Spleen (tissue), 11 donors: ENCODE results near the gene DPF3. TPM values are rescaled to one million over a fixed set of nuclear protein-coding genes. Genes with fewer than 3 reads are reported as not detected.

Experiments used
- DNase-seq: peaks from one replicate; pipeline ENCODE4 v3.0.0-alpha.2; 2020
- H3K27ac ChIP-seq, 8 donors: fragments of 200-600 bp; sonication (generic) in 7 of 8; 1 replicate in 4 of 8; 2 replicates in 4 of 8; pipeline versions ENCODE4 v1.5.0 to v1.8.0; 2016 to 2021; ENCODE audit warnings: inconsistent platforms in 4 of 8, mild to moderate bottlenecking in 4 of 8, moderate library complexity in 1 of 8
- H3K27me3 ChIP-seq, 7 donors: fragments of 200-600 bp; sonication (generic) in 6 of 7; replicated peaks in 1 of 7; 1 replicate in 4 of 7; 2 replicates in 3 of 7; pipeline versions ENCODE4 v1.5.0 to v1.8.0; 2016 to 2021; ENCODE audit warnings: inconsistent platforms in 3 of 7, mild to moderate bottlenecking in 1 of 7
- H3K36me3 ChIP-seq, 6 donors: fragments of 200-600 bp; sonication (generic) in 5 of 6; 1 replicate in 4 of 6; 2 replicates in 2 of 6; pipeline versions ENCODE4 v1.5.0 to v1.8.0; 2016 to 2021; ENCODE audit warnings: inconsistent platforms in 2 of 6
- H3K4me1 ChIP-seq, 6 donors: fragments of 200-600 bp; sonication (generic) in 5 of 6; 1 replicate in 3 of 6; 2 replicates in 3 of 6; pipeline versions ENCODE4 v1.5.0 to v1.8.0; 2016 to 2021; ENCODE audit warnings: inconsistent platforms in 3 of 6
- H3K4me3 ChIP-seq, 8 donors: fragments of 200-600 bp; sonication (generic) in 7 of 8; 1 replicate in 4 of 8; 2 replicates in 4 of 8; pipeline versions ENCODE4 v1.5.0 to v1.8.0; 2016 to 2021; ENCODE audit warnings: inconsistent platforms in 4 of 8, mild to moderate bottlenecking in 4 of 8, moderate library complexity in 2 of 8
- H3K9me3 ChIP-seq, 8 donors: fragments of 200-600 bp; sonication (generic) in 7 of 8; 1 replicate in 4 of 8; 2 replicates in 4 of 8; pipeline versions ENCODE4 v1.5.0 to v1.8.0; 2016 to 2021; ENCODE audit warnings: inconsistent platforms in 4 of 8
- CTCF ChIP-seq, 11 experiments: fragments of 200-600 bp in 7 of 11; fragments of 450-650 bp in 4 of 11; sonication (generic) in 4 of 11; IDR thresholded peaks in 8 of 11; conservative IDR thresholded peaks in 3 of 11; 1 replicate in 7 of 11; 2 replicates in 4 of 11; pipeline versions ENCODE4 v1.4.0 to v1.8.0; 2016 to 2021; ENCODE audit warnings: antibody characterized with exemption in 11 of 11, inconsistent platforms in 4 of 11, mild to moderate bottlenecking in 1 of 11
- POLR2A ChIP-seq, 3 donors: fragments of 450-650 bp; IDR thresholded peaks; one replicate each; pipeline ENCODE4 v1.5.1; 2017; ENCODE audit warnings: antibody characterized with exemption in 3 of 3, mild to moderate bottlenecking in 1 of 3
- POLR2AphosphoS5 ChIP-seq, 3 donors: sonication (generic); formaldehyde crosslinking; IDR thresholded peaks; one replicate each; pipeline ENCODE4 v1.5.1; 2017; ENCODE audit warnings: antibody characterized with exemption in 3 of 3
- WGBS, 5 donors: extraction: QIAGEN DNeasy Blood & Tissue Kit in 3 of 5; methylation state at CpG; one replicate each; pipeline versions ENCODE4 v1.1.5 to v1.1.7; 2013 to 2018; 5-methylcytosine and 5-hydroxymethylcytosine counted together
- intact Hi-C: fragments of 100-400 bp; cut with DNase I; formaldehyde crosslinking; loops from one replicate; pipeline ENCODE4 v1.15.0; 2023; ENCODE audit warnings: low total_unique reads
- polyA plus RNA-seq, 3 donors: library from polyadenylated mRNA; stranded (reverse); fragments of 200-250 nt; gene quantifications; one replicate each; pipeline ENCODE4 v1.2.1, GENCODE V29; 2013
- total RNA-seq, 7 donors: library from RNA; depleted of rRNA in 3 of 7; stranded (reverse); fragments of >200 nt in 3 of 7; fragmentation: NEBNext Ultra II Directional in 4 of 7; extraction: Animal tissue kit (Norgen Biotek cat#: 25700) in 4 of 7; gene quantifications; one replicate each; pipeline versions ENCODE4 v1.1.0 to v1.2.1, GENCODE V29; 2016 to 2021
- donor health status: healthy with polysubstance abuse.
- donor health status: DM: no; HTN: no; CAD: no; lungs with moderate emphysema.
- donor health status: DM: no; HTN: no; CAD: no.
- donor health status: Bipolar disorder and iron deficiency.
- donor health status: healthy.
- donor health status: DM: no; HTN: no; CAD: no.
- donor health status: DM: yes; HTN: yes; CAD: no.

The DPF3 gene
- total and polyA plus RNA-seq, 10 donors = 0.76 to 8.9 (median 3.0) TPM

- no peak for TF ChIP-seq POLR2A (IDR thresholded peaks at IDR 0.05)
- no peak for TF ChIP-seq POLR2AphosphoS5 (IDR thresholded peaks at IDR 0.05)
- no peak for TF ChIP-seq CTCF (IDR thresholded peaks at IDR 0.05 in 8 of 11, conservative IDR thresholded peaks at IDR 0.05 in 3 of 11)
- no peak for DNase-seq
- H3K4me3 ChIP-seq = no peak overlapping the region
Measured at GRCh38 chr14:72758993-72759392, 134.9 kb downstream of the DPF3 start.

GRCh38 chr14:72758420-72758819 is 135.5 kb downstream of the DPF3 start:
- H3K9me3 ChIP-seq = peaks cover 4 to 60% (median 58%) of the 10 kb centered on the region in 8 donors
- no peak for TF ChIP-seq CTCF (IDR thresholded peaks at IDR 0.05 in 8 of 11, conservative IDR thresholded peaks at IDR 0.05 in 3 of 11)
- no peak for TF ChIP-seq POLR2AphosphoS5 (IDR thresholded peaks at IDR 0.05)
- no peak for TF ChIP-seq POLR2A (IDR thresholded peaks at IDR 0.05)
- H3K27ac ChIP-seq = no peak overlapping the region
- H3K4me3 ChIP-seq = no peak overlapping the region
- H3K36me3 ChIP-seq = peaks cover 0 to 3% (median 0%) of the 10 kb centered on the region in 6 donors
- H3K27me3 ChIP-seq = no peaks in the 10 kb centered on the region
- no peak for DNase-seq
- WGBS, 5 donors = 83 to 92% (median 88%) methylated on average over 5 of the region's 5 CpGs
- H3K4me1 ChIP-seq = no peaks in the 10 kb centered on the region
- intact Hi-C loops = no loop called here

More at GRCh38 chr14:72758993-72759392, 134.9 kb downstream of the DPF3 start:
- Histone ChIP-seq H3K27me3 (no peaks in the 10 kb centered on the region), H3K27ac (no peak overlapping the region), H3K4me1 (no peaks in the 10 kb centered on the region), H3K9me3 (peaks cover 4 to 65% (median 58%) of the 10 kb centered on the region in 8 donors), H3K36me3 (peaks cover 0 to 3% (median 0%) of the 10 kb centered on the region in 6 donors)
- intact Hi-C loops = no loop called here

- Histone ChIP-seq H3K27ac (no peak overlapping the region), H3K9me3 (peaks cover 4 to 48% (median 47%) of the 10 kb centered on the region in 8 donors), H3K36me3 (peaks cover 0 to 3% (median 0%) of the 10 kb centered on the region in 6 donors), H3K4me1 (peaks cover 0 to 4% (median 0%) of the 10 kb centered on the region in 6 donors), H3K4me3 (no peak overlapping the region), H3K27me3 (no peaks in the 10 kb centered on the region)
- 75 to 95% (median 90%) methylated on average over 1 of the region's 1 CpG for WGBS, 5 donors
- no peak for DNase-seq
- TF ChIP-seq CTCF (IDR thresholded peaks at IDR 0.05 in 8 of 11, conservative IDR thresholded peaks at IDR 0.05 in 3 of 11) = no peak
- no peak for TF ChIP-seq POLR2A (IDR thresholded peaks at IDR 0.05)
- no peak for TF ChIP-seq POLR2AphosphoS5 (IDR thresholded peaks at IDR 0.05)
- intact Hi-C loops = no loop called here
Measured at GRCh38 chr14:72756967-72757366, 136.9 kb downstream of the DPF3 start.

- peaks cover 4 to 36% (median 35%) of the 10 kb centered on the region in 8 donors for H3K9me3 ChIP-seq
- no peak for TF ChIP-seq CTCF (IDR thresholded peaks at IDR 0.05 in 8 of 11, conservative IDR thresholded peaks at IDR 0.05 in 3 of 11)
Measured at GRCh38 chr14:72755766-72756165, 138.1 kb downstream of the DPF3 start.

More at GRCh38 chr14:72755766-72756165, 138.1 kb downstream of the DPF3 start:
- Histone ChIP-seq H3K27ac (no peak overlapping the region), H3K4me3 (no peak overlapping the region), H3K27me3 (no peaks in the 10 kb centered on the region), H3K4me1 (peaks cover 0 to 10% (median 0%) of the 10 kb centered on the region in 6 donors), H3K36me3 (peaks cover 0 to 3% (median 0%) of the 10 kb centered on the region in 6 donors)
- no peak for DNase-seq
- whole genome bisulfite sequencing, 5 donors = 82 to 86% (median 84%) methylated on average over 3 of the region's 3 CpGs
- intact Hi-C loops = no loop called here
